KOPT-K1 (cell line): Measurements from ENCODE around the gene HRH1.

ENCODE experiments used
- H3K27ac ChIP-seq: fragments of 200-600 bp; sonication (generic); 2 replicates; pipeline ENCODE4 v1.5.1; 2016; ENCODE audit warnings: antibody characterized with exemption, mild to moderate bottlenecking, low read depth, low read length; ENCODE audit not compliant: poor library complexity, severe bottlenecking
- H3K36me3 ChIP-seq: fragments of 200-600 bp; sonication (generic); 2 replicates; pipeline ENCODE4 v1.5.1; 2017; ENCODE audit warnings: antibody characterized with exemption, mild to moderate bottlenecking, low read length, moderate library complexity; ENCODE audit not compliant: insufficient read depth
- H3K9me3 ChIP-seq: fragments of 200-600 bp; sonication (generic); 2 replicates; pipeline ENCODE4 v1.5.1; 2017; ENCODE audit warnings: antibody characterized with exemption, low read length, mild to moderate bottlenecking; ENCODE audit not compliant: insufficient read depth, poor library complexity, severe bottlenecking

HRH1 gene

DNA sequence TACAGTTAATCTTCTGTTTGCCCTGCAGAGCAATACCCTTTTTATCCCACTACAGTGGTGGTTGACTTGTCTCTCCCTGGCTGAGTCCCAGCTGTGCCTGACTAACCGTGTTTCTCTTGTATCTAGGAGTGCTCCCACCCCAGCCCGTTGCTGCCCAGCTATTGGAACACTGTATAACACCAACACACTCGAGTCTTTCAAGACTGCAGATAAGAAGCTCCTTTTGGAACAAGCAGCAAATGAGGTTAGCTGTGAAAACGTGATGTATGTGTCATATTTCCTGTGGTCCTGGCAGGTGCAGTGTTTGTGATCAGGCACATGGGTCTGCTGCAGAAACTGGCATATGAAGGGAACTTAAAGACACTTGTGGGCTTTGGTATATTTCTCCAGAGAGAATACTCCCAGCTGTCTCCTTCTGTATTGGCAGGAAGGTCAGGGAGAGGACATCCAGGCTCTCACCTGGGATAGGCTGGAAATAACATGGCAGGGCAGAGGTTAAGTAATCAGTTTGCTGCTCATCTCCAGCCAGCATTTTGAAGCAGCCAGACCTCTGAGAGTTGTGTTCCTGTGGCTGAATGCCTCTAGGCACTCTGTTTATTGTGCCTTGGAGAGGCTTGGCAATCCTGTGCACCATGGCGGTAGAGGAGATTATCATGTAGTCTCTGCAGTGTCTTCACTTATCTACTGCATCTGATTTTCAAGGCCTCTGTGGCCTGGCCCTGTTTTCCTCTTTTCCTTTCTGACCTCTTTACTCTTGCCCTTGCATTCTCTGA, 152.7 kb downstream of the HRH1 start:
- Histone ChIP-seq H3K9me3 (no peaks in the 10 kb centered on the region), H3K36me3 (peaks cover 66% of the 10 kb centered on the region)

DNA sequence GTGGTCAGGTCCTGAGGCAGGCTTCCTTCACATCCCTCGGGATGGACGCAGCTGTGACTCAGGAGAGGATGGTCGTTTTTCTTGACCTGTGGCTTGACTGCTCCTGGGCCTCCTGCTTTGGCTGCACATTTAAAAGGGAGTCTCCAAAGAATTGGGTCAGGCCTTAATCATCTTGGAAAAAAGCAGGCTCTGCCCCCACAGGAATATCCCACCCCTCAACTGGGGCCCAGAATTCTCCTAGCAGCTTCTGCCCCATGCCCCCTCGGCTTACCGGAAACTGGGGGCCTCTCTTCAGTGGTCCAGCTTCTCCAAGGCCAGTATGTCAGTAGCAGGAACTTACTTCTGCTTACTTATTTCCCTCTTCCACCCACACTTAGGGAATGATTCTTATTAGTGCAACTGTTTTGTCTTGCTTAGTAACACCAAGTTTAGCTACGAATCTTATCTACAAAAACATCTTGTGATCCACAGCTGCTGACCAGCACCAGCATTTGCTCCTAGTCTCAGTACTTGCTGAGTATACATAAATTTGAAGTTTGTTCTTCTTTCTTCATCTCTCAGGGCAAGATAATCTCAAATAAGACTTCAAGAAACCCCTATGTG, 153.6 kb downstream of the HRH1 start:
- peak overlapping the region; percentile 56 for H3K27ac ChIP-seq
- H3K36me3 ChIP-seq, result peaks cover 68% of the 10 kb centered on the region
- no peaks in the 10 kb centered on the region for H3K9me3 ChIP-seq

More for the DNA sequence above, 152.7 kb downstream of the HRH1 start:
- peak overlapping the region; percentile 56 for H3K27ac ChIP-seq

DNA sequence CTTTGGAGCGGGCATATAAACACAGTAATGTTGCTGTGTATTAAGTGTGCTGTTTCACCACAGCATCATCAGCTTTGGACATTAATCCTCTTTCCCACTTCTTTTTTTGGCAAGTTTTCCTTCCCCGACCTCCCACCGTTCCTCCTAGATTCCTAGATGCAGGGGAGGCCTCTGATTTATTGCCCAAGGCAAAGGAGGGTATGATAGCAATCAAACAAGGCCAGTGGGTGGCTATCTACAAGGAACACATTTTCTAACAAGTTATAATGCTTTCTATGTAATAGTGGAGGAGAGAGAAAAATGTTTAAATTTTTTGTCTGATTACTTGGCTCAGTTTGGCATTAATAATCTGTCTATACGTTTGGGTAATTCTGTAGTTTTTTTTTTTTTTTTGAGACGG, 156.0 kb downstream of the HRH1 start:
- Histone ChIP-seq H3K36me3 (peaks cover 86% of the 10 kb centered on the region), H3K9me3 (no peaks in the 10 kb centered on the region), H3K27ac (no peak overlapping the region)

DNA sequence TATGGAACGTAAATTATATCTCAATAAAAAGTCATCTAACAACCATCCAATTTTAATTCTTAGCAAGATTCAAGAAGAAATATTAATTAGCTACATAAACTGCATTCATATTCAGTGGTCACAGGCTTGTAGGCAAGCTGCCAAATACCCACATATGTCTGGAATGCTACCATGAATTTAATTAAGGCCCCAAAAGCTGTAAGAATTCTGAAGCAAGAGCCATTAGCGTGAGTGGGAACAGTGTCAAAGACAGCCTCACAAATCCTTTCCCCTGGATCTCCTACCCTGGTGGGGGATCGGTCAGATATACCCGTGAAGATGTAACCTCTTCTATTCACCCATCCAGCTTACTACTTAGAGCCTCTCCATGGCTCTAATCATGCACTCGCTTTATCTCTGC, 157.9 kb downstream of the HRH1 start:
- H3K9me3 ChIP-seq, result no peaks in the 10 kb centered on the region
- H3K27ac ChIP-seq, result no peak overlapping the region
- peaks cover 95% of the 10 kb centered on the region for H3K36me3 ChIP-seq
